DMS79 (cell line): ENCODE results near the gene MRPL52.
"Not testable (repeated sequence)": the region's sequence is repeated elsewhere in the genome, so short reads cannot be mapped to it uniquely, and the experiment has no call there.

ENCODE experiments used
- DNase-seq: peaks from one replicate; lab custom pipeline; 2025; lab: John Stamatoyannopoulos, UW

Gene MRPL52

GRCh38 chr14:22854963-22855724 lies 25.5 kb downstream of the MRPL52 start:
- DNase-seq, result no peak

DNA sequence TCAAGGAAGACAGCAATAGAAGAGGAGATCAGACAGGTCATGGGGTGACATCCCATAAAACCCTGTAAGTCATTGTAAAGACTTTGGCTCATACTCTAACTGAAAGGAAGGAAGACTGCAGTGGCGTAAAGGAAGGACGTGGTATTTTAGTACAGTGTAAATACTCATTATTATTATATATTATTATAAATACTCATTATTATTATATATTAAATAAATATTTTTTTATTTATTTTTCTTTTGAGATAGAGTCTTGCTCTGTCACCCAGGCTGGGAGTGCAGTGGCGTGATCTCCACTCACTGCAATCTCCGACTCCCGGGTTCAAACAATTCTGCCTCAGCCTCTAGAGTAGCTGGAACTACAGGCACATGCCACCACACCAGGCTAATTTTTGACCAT lies 26.7 kb downstream of the MRPL52 start:
- DNase-seq, result no peak

GRCh38 chr14:22860377-22860776 lies 30.7 kb downstream of the MRPL52 start:
- DNase-seq, result not testable (repeated sequence)

- no peak for DNase-seq
Measured at GRCh38 chr14:22861651-22862050, 32.0 kb downstream of the MRPL52 start.

- no peak for DNase-seq
Measured at GRCh38 chr14:22864979-22865378, 35.3 kb downstream of the MRPL52 start.

DNA sequence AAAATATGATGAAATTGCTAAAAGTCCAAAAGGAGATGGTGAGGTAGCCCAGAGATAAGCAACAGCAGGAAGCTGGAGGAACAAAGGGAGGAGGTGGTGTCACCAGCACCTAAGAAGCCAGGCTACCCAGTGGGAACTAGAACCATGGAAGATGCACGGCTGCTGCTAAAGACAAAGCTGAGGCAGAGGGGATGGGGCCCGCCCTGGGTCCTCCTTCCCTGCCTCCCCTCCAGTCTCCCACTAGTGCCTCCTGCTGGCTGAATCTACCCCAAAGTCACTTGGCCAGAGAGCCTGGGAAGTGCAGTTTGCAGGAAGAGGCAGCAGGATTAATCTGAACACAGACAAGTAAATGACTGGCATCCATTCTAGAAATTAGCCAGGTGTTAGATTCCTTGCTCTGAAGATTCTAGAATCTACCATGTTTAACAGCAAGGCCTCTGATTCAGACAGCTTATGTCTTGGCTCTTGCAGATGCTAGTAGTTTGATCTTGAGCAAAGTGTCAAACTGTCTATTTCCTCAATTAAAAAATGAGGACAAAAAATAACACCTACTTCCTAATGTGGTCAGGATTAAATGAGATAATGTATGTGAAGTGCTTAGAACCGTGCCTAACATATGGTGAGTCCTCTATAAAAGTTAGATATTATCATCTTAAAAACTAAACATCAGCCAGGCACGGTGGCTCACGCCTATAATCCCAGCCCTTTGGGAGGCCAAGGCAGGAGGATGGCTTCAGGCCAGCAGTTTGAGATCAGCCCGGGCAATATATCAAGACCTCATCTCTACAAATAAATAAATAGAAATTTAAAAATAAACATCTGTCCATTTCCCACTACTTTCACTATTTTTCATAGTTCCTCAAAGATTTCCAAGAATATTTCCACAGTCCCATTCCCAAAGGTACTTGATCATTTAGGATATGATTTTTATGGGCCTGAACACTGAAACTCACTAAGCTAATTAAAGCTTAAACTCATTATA lies 36.0 kb downstream of the MRPL52 start:
- no peak for DNase-seq

- DNase-seq, result no peak
Measured at GRCh38 chr14:22866874-22867273, 37.2 kb downstream of the MRPL52 start.

DNA sequence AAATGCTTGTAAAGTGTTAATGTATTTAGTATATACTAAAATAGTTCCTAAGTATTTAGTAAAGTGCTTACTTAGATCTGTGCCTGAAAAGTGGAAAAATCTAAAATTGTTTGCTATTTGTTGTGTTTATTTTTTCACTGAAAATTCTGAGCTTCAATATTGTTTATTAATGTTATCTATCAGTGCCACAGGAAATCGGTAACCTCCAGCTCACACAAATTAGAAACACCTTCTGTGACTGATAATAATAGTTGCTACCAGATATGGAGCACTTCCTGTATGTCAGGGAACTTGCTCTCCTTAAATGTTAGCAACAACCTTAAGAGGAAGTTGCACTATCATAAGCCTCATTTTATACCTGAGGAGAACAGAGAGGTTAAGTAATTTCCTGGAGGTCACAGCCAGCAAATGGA lies 41.1 kb downstream of the MRPL52 start:
- no peak for DNase-seq

GRCh38 chr14:22871224-22872032 lies 41.7 kb downstream of the MRPL52 start, which contains the start of gene LRP10:
TSS of gene LRP10 (plus strand) at chr14:22871740. CDS start at chr14:22872304, 564 bp downstream.
- DNase-seq, result peak; percentile 74

GRCh38 chr14:22872033-22872832 lies 42.5 kb downstream of the MRPL52 start:
- peak; percentile 83 for DNase-seq

DNA sequence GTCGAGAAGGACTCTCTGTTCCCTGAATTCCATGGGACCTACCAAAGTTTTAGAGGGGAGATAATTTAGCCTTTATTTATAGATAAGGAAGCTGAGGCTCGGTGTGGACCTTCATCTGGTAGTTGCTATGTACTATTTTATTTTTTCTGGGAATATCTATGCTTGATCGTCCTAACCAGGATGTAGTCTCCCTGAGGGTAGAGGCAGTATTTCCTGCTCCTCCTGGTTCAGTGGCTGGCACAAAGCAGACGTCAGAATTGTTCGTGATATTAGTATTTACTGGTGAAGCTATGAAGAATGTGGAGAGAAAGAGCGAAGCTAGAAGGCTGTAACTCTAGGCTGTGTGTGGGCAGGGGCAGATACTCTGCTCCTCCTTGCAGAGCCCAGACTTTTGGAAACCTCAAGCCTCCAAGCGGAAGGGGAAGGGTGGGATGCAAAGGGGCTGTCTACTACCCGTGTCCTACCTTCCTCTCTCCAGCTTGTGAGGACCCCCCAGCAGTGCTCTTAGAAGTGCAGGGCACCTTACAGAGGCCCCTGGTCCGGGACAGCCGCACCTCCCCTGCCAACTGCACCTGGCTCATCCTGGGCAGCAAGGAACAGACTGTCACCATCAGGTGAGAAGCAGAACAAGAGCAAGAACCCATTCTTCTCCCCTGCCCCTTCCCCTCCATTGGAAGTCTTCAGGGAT lies 43.3 kb downstream of the MRPL52 start:
- DNase-seq, result no peak

DNA sequence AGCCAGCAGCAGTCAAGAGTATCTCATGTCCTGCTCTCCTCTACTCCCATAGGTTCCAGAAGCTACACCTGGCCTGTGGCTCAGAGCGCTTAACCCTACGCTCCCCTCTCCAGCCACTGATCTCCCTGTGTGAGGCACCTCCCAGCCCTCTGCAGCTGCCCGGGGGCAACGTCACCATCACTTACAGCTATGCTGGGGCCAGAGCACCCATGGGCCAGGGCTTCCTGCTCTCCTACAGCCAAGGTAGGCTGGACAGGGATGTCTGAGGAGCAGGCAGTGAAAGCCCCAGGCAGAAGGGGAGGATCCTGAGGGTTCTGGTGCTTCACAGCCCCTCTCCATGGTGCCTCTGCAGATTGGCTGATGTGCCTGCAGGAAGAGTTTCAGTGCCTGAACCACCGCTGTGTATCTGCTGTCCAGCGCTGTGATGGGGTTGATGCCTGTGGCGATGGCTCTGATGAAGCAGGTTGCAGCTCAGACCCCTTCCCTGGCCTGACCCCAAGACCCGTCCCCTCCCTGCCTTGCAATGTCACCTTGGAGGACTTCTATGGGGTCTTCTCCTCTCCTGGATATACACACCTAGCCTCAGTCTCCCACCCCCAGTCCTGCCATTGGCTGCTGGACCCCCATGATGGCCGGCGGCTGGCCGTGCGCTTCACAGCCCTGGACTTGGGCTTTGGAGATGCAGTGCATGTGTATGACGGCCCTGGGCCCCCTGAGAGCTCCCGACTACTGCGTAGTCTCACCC lies 45.5 kb downstream of the MRPL52 start:
- DNase-seq, result no peak

GRCh38 chr14:22875748-22876319 lies 46.1 kb downstream of the MRPL52 start:
- DNase-seq, result no peak

DNA sequence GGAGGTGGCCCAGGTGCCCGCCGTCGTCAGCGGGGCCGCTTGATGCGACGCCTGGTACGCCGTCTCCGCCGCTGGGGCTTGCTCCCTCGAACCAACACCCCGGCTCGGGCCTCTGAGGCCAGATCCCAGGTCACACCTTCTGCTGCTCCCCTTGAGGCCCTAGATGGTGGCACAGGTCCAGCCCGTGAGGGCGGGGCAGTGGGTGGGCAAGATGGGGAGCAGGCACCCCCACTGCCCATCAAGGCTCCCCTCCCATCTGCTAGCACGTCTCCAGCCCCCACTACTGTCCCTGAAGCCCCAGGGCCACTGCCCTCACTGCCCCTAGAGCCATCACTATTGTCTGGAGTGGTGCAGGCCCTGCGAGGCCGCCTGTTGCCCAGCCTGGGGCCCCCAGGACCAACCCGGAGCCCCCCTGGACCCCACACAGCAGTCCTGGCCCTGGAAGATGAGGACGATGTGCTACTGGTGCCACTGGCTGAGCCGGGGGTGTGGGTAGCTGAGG lies 47.4 kb downstream of the MRPL52 start:
- no peak for DNase-seq

GRCh38 chr14:22878271-22879246 lies 48.9 kb downstream of the MRPL52 start:
- no peak for DNase-seq

- DNase-seq, result no peak
Measured at GRCh38 chr14:22882064-22882463, 52.4 kb downstream of the MRPL52 start.

DNA sequence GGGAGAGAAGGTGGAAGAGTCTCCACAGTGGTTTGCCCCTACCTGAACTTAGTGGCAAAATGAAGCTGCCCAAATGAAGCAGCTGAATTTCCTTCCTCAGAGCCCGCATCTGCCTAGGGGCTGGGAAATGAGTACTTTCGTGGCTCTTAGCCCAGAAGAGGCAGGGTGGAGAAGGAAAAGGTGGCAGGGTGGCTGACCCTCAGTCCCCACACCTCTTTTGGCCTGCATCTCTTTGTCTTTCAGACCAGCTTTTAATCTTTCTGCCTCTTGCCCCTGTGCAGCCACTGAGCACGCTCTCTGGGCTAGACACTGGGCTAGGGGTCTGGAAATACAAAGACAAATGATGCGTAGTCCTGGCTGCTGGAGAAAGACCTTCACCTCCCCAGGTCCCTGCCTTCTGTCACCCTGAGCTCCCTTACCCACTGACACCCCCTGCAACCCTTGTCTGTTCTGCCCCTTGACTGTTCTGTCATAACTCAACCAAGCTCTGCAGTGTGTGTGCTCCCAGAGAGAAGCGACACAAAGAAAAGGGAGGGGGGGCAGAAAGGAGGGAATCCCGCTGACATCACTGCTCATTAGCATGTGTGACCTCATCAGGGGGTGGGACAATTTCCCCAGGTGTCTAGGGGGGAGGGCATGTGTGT lies 53.0 kb downstream of the MRPL52 start:
- DNase-seq, result peak; percentile 89
